ENCODE measurements around the gene VTI1A. TPM values are rescaled to one million over a fixed set of nuclear protein-coding genes. Genes with fewer than 3 reads are reported as not detected.

The VTI1A gene
- total RNA-seq, 2 donors from 2014 or later, result 58.8 to 65.0 TPM

DNA sequence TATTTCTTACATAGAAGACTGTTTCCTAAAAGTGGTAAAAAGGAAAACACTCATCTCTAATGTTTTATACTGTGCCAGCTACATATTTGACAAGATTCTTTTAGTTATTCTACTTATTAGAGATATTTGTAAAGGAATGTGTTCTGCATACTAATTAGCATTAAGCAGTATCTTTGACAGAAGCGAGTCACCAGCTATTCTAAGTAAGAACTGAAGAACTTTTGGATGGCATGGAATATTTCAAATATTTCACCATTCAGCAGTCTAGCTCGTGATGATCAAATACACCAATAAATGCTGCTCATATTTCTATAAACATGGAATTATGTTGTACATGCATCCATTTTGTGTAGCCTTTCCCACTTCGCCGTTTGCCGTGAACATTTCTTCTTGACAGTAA lies 261.4 kb downstream of the VTI1A start:
- DNase-seq (no peak), ATAC-seq (no peak)
- H3K4me3 Mint-ChIP-seq, result no peak overlapping the region
- H3K4me1 Mint-ChIP-seq, result peaks cover 6% of the 10 kb centered on the region
- H3K36me3 Mint-ChIP-seq (ENCODE audit: low read depth), result peaks cover 3% of the 10 kb centered on the region
- no peak overlapping the region for H3K27ac Mint-ChIP-seq
- H3K9me3 ChIP-seq (ENCODE audit: control insufficient read depth, low read length, poor library complexity, severe bottlenecking), result no peaks in the 10 kb centered on the region
- no peaks in the 10 kb centered on the region for H3K27me3 Mint-ChIP-seq

- DNase-seq, result no peak
- Mint-ChIP-seq H3K27me3 (no peaks in the 10 kb centered on the region), H3K27ac (no peak overlapping the region), H3K36me3 (ENCODE audit: low read depth) (peaks cover 5% of the 10 kb centered on the region), H3K4me1 (peaks cover 6% of the 10 kb centered on the region), H3K4me3 (no peak overlapping the region)
- ATAC-seq, result no peak
- no peaks in the 10 kb centered on the region for H3K9me3 ChIP-seq (ENCODE audit: control insufficient read depth, low read length, poor library complexity, severe bottlenecking)
Measured at GRCh38 chr10:112710528-112710927, 263.5 kb downstream of the VTI1A start.

DNA sequence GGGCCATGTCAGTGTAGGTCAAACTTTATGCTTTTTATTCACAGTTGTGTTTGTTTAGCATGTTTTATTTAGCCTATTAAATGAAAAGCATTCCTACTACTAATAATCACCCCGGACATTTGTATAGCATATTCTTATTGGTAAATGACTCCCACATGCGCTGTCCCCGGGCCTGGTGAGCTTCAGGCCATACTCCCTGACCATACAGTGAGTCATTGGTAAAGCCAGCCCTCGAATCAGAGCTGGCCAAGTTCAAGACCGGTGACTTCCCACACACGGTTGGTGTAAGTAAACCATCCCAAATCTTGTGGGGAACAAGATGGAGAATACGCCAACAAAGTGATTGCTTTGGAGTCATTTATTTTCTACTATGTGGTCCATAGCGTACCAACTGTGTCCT lies 264.4 kb downstream of the VTI1A start:
- H3K27ac Mint-ChIP-seq, result no peak overlapping the region
- no peaks in the 10 kb centered on the region for H3K27me3 Mint-ChIP-seq
- no peaks in the 10 kb centered on the region for H3K9me3 ChIP-seq (ENCODE audit: control insufficient read depth, low read length, poor library complexity, severe bottlenecking)
- DNase-seq, result no peak
- no peak overlapping the region for H3K4me3 Mint-ChIP-seq
- H3K36me3 Mint-ChIP-seq (ENCODE audit: low read depth), result peaks cover 7% of the 10 kb centered on the region
- H3K4me1 Mint-ChIP-seq, result peaks cover 6% of the 10 kb centered on the region
- no peak for ATAC-seq

DNA sequence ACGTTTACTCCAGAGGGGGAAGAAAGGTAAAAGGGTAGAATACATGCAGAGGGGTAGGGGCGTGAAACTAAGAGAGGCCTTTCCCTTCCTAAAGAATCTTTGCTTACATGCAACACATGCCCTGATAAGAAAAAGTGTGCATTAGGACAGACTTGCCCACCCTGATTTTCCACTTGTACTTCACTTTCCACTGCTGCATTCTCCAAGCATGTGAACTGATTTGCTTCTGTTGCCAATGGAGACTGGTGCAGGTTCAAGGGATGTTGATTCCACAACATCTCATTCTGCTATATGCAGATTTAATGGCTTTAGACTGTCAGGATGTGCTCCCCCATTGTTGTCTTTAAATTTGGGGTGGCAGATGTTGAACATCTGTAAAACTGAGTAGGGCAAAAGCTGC lies 265.5 kb downstream of the VTI1A start:
- Mint-ChIP-seq H3K36me3 (ENCODE audit: low read depth) (peaks cover 7% of the 10 kb centered on the region), H3K4me1 (peaks cover 6% of the 10 kb centered on the region), H3K27me3 (no peaks in the 10 kb centered on the region), H3K4me3 (no peak overlapping the region), H3K27ac (no peak overlapping the region)
- DNase-seq (no peak), ATAC-seq (no peak)
- H3K9me3 ChIP-seq (ENCODE audit: control insufficient read depth, low read length, poor library complexity, severe bottlenecking), result no peaks in the 10 kb centered on the region

GRCh38 chr10:112713411-112713810 lies 266.4 kb downstream of the VTI1A start:
- Mint-ChIP-seq H3K4me3 (no peak overlapping the region), H3K27me3 (no peaks in the 10 kb centered on the region), H3K36me3 (ENCODE audit: low read depth) (peaks cover 7% of the 10 kb centered on the region), H3K27ac (no peak overlapping the region), H3K4me1 (peaks cover 6% of the 10 kb centered on the region)
- ATAC-seq (no peak), DNase-seq (no peak)
- no peaks in the 10 kb centered on the region for H3K9me3 ChIP-seq (ENCODE audit: control insufficient read depth, low read length, poor library complexity, severe bottlenecking)

GRCh38 chr10:112715581-112715980 lies 268.6 kb downstream of the VTI1A start:
- no peaks in the 10 kb centered on the region for H3K9me3 ChIP-seq (ENCODE audit: control insufficient read depth, low read length, poor library complexity, severe bottlenecking)
- Mint-ChIP-seq H3K4me3 (no peak overlapping the region), H3K36me3 (ENCODE audit: low read depth) (peaks cover 5% of the 10 kb centered on the region), H3K27ac (no peak overlapping the region), H3K27me3 (no peaks in the 10 kb centered on the region), H3K4me1 (peaks cover 3% of the 10 kb centered on the region)
- DNase-seq (no peak), ATAC-seq (no peak)

DNA sequence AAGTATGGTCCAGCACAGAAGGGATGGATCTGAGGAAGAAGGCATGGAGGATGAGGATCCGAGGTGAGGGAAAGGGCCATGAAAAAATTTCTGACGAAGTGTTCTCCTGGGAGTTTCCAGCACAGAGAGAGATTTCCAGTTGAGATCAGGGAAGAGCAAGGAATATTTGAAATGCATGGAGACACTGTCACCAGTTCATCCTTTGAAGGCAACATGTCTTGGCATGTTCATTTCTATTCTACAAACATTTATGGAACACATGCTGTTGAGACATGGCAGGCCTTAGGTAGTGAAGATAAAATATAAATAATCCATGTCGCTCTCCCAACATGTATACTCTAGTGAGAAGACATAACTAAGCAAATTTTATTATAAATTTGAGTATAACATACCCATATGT lies 269.1 kb downstream of the VTI1A start:
- H3K9me3 ChIP-seq (ENCODE audit: control insufficient read depth, low read length, poor library complexity, severe bottlenecking), result no peaks in the 10 kb centered on the region
- ATAC-seq (no peak), DNase-seq (no peak)
- H3K4me1 Mint-ChIP-seq, result peaks cover 2% of the 10 kb centered on the region
- peaks cover 5% of the 10 kb centered on the region for H3K36me3 Mint-ChIP-seq (ENCODE audit: low read depth)
- no peak overlapping the region for H3K4me3 Mint-ChIP-seq
- H3K27ac Mint-ChIP-seq, result no peak overlapping the region
- no peaks in the 10 kb centered on the region for H3K27me3 Mint-ChIP-seq

GRCh38 chr10:112716924-112717413 lies 270.0 kb downstream of the VTI1A start:
- peaks cover 5% of the 10 kb centered on the region for H3K36me3 Mint-ChIP-seq (ENCODE audit: low read depth)
- no peak overlapping the region for H3K4me3 Mint-ChIP-seq
- no peak overlapping the region for H3K27ac Mint-ChIP-seq
- H3K4me1 Mint-ChIP-seq, result no peaks in the 10 kb centered on the region
- DNase-seq, result no peak
- H3K27me3 Mint-ChIP-seq, result no peaks in the 10 kb centered on the region
- no peak for ATAC-seq
- no peaks in the 10 kb centered on the region for H3K9me3 ChIP-seq (ENCODE audit: control insufficient read depth, low read length, poor library complexity, severe bottlenecking)

DNA sequence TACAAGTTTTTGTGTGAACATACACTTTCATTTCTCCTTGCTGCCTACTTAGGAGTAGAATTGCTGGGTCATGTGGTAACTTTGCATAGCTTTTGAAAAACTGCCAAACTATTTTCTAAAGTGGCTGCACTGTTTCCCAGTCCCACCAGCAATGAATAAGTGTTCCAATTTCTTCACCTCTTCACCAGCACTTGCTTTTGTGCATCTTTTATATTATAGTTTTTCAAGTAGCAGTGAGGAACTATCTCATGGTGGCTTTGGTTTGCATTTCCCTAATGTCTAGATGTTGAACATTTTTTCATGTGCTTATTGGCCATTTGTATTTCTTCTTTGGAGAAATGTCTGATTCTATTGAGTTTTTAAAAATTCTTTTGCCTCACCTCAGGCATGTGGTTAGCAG lies 273.2 kb downstream of the VTI1A start:
- DNase-seq (no peak), ATAC-seq (no peak)
- H3K4me3 Mint-ChIP-seq, result no peak overlapping the region
- H3K27ac Mint-ChIP-seq, result no peak overlapping the region
- H3K9me3 ChIP-seq (ENCODE audit: control insufficient read depth, low read length, poor library complexity, severe bottlenecking), result no peaks in the 10 kb centered on the region
- H3K4me1 Mint-ChIP-seq, result no peaks in the 10 kb centered on the region
- peaks cover 3% of the 10 kb centered on the region for H3K36me3 Mint-ChIP-seq (ENCODE audit: low read depth)
- H3K27me3 Mint-ChIP-seq, result no peaks in the 10 kb centered on the region

- no peak overlapping the region for H3K4me3 Mint-ChIP-seq
- H3K36me3 Mint-ChIP-seq (ENCODE audit: low read depth), result peaks cover 3% of the 10 kb centered on the region
- H3K4me1 Mint-ChIP-seq, result peaks cover 2% of the 10 kb centered on the region
- no peak overlapping the region for H3K27ac Mint-ChIP-seq
- DNase-seq (no peak), ATAC-seq (no peak)
- no peaks in the 10 kb centered on the region for H3K9me3 ChIP-seq (ENCODE audit: control insufficient read depth, low read length, poor library complexity, severe bottlenecking)
- no peaks in the 10 kb centered on the region for H3K27me3 Mint-ChIP-seq
Measured at GRCh38 chr10:112721080-112721698, 274.2 kb downstream of the VTI1A start.

- no peak overlapping the region for H3K27ac Mint-ChIP-seq
- H3K27me3 Mint-ChIP-seq, result no peaks in the 10 kb centered on the region
- ATAC-seq, result no peak
- no peak for DNase-seq
- H3K9me3 ChIP-seq (ENCODE audit: control insufficient read depth, low read length, poor library complexity, severe bottlenecking), result no peaks in the 10 kb centered on the region
- no peak overlapping the region for H3K4me3 Mint-ChIP-seq
- H3K36me3 Mint-ChIP-seq (ENCODE audit: low read depth), result peaks cover 3% of the 10 kb centered on the region
- H3K4me1 Mint-ChIP-seq, result peaks cover 2% of the 10 kb centered on the region
Measured at GRCh38 chr10:112722758-112723157, 275.7 kb downstream of the VTI1A start.

DNA sequence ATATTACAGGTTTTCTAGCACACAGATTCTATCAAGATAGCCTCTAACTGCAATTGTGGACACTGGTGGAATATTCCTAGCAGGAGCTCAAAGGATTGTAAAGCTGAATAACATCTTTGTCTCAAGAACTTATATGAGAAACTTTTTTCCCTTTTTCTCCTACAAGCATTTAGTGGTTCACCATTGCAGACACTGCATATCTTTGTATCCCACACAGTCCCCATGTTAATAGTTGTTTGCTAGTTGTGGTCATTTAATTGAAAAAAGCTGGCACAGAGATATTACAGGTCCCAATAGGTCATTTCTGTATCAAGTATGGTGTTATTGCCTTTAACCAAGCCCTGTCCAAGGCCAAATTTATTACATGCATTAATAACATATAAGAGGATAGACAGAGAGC lies 276.9 kb downstream of the VTI1A start:
- Mint-ChIP-seq H3K4me1 (peaks cover 2% of the 10 kb centered on the region), H3K27me3 (no peaks in the 10 kb centered on the region), H3K4me3 (no peak overlapping the region), H3K36me3 (ENCODE audit: low read depth) (peaks cover 3% of the 10 kb centered on the region), H3K27ac (no peak overlapping the region)
- DNase-seq, result no peak
- ATAC-seq, result no peak
- H3K9me3 ChIP-seq (ENCODE audit: control insufficient read depth, low read length, poor library complexity, severe bottlenecking), result no peaks in the 10 kb centered on the region

DNA sequence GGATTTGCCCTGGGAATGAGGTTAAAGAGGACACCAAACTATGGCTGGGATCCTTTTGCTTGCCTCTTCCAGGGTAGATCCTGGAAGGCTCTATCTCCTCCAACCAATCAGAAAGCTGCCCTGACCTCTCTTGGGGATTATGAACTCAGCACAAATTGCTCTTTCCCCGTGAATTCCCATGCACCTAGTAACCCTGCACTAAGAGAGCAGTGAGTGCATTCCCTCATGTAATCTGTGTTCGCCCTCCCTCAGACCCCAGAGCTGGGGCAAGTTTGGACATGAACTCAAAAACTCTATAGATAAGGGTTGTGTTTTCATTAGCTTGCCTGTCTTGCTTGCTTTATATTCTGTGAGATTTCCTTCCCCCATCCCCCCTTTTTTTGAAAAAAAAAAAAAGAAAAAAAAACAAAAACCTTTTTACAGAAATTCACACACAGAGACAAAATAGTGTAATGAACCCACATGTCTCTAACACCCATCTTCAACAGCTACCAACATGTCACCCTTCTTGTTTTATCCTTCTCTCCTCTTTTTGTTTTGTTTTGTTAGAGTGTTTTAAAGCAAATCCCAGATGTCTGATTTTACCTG lies 277.5 kb downstream of the VTI1A start:
- Mint-ChIP-seq H3K27me3 (no peaks in the 10 kb centered on the region), H3K36me3 (ENCODE audit: low read depth) (peaks cover 3% of the 10 kb centered on the region), H3K4me1 (peaks cover 2% of the 10 kb centered on the region), H3K4me3 (no peak overlapping the region), H3K27ac (no peak overlapping the region)
- H3K9me3 ChIP-seq (ENCODE audit: control insufficient read depth, low read length, poor library complexity, severe bottlenecking), result no peaks in the 10 kb centered on the region
- DNase-seq (no peak), ATAC-seq (no peak)
